HepG2 (cell line): ENCODE measurements around the gene ARHGAP33. TPM values are rescaled to one million over a fixed set of nuclear protein-coding genes. Genes with fewer than 3 reads are reported as not detected.

Source experiments
- CC2D1A ChIP-seq: sonication (generic); formaldehyde crosslinking; IDR thresholded peaks from 2 replicates; pipeline ENCODE4 v1.8.1; 2023; ENCODE audit warnings: mild to moderate bottlenecking, missing genetic modification reagents
- DNMT3B ChIP-seq: conservative IDR thresholded peaks from 2 replicates; pipeline ENCODE4 v1.6.1; 2016; ENCODE audit warnings: missing biosample characterization, control low read depth
- EED ChIP-seq: sonication (generic); formaldehyde crosslinking; IDR thresholded peaks from 2 replicates; pipeline ENCODE4 v1.5.0; 2020; ENCODE audit warnings: mild to moderate bottlenecking, missing genetic modification reagents
- ELK4 ChIP-seq: sonication (generic); formaldehyde crosslinking; IDR thresholded peaks from 2 replicates; pipeline ENCODE4 v1.9.0; 2021; ENCODE audit warnings: missing genetic modification reagents, borderline replicate concordance
- GPBP1L1 ChIP-seq: sonication (generic); formaldehyde crosslinking; IDR thresholded peaks from 2 replicates; pipeline ENCODE4 v1.5.0; 2020; ENCODE audit warnings: mild to moderate bottlenecking, missing genetic modification reagents
- JUN ChIP-seq: sonication (generic); formaldehyde crosslinking; IDR thresholded peaks from 2 replicates; pipeline ENCODE4 v1.4.0; 2020; ENCODE audit warnings: mild to moderate bottlenecking, missing genetic modification reagents
- KLF6 ChIP-seq: IDR thresholded peaks from 2 replicates; pipeline ENCODE4 v1.8.0; 2016; ENCODE audit warnings: missing biosample characterization, missing genetic modification reagents
- MEIS1 ChIP-seq: sonication (generic); formaldehyde crosslinking; IDR thresholded peaks from 2 replicates; pipeline ENCODE4 v1.9.0; 2021; ENCODE audit warnings: mild to moderate bottlenecking, missing genetic modification reagents, moderate library complexity, borderline replicate concordance
- NFATC3 ChIP-seq: sonication (generic); formaldehyde crosslinking; IDR thresholded peaks from 2 replicates; pipeline ENCODE4 v1.5.1; 2020; ENCODE audit warnings: mild to moderate bottlenecking, missing genetic modification reagents
- NPAS2 ChIP-seq: sonication (generic); formaldehyde crosslinking; IDR thresholded peaks from 2 replicates; pipeline ENCODE4 v1.8.0; 2022; ENCODE audit warnings: mild to moderate bottlenecking, missing genetic modification reagents, borderline replicate concordance
- RXRA ChIP-seq: sonication (generic); formaldehyde crosslinking; IDR thresholded peaks from 2 replicates; pipeline ENCODE4 v1.5.1; 2020; ENCODE audit warnings: missing genetic modification reagents
- SIX1 ChIP-seq: sonication (generic); formaldehyde crosslinking; IDR thresholded peaks from 2 replicates; pipeline ENCODE4 v1.4.0; 2020; ENCODE audit warnings: missing genetic modification reagents, borderline replicate concordance
- SNAPC4 ChIP-seq: sonication (generic); formaldehyde crosslinking; IDR thresholded peaks from 2 replicates; pipeline ENCODE4 v1.4.0; 2020; ENCODE audit warnings: mild to moderate bottlenecking, missing genetic modification reagents
- TCF7 ChIP-seq: sonication (generic); IDR thresholded peaks from 2 replicates; pipeline ENCODE4 v1.6.1; 2016; ENCODE audit warnings: antibody characterized with exemption, low read depth
- ZFP62 ChIP-seq: sonication (generic); formaldehyde crosslinking; IDR thresholded peaks from 2 replicates; pipeline ENCODE4 v1.4.0; 2020; ENCODE audit warnings: missing genetic modification reagents
- ZNF20 ChIP-seq: sonication (generic); formaldehyde crosslinking; IDR thresholded peaks from 2 replicates; pipeline ENCODE4 v1.4.0; 2020; ENCODE audit warnings: mild to moderate bottlenecking, moderate library complexity, missing genetic modification reagents
- ZNF232 ChIP-seq: sonication (generic); formaldehyde crosslinking; IDR thresholded peaks from 2 replicates; pipeline ENCODE4 v1.4.0; 2020; ENCODE audit warnings: missing genetic modification reagents, borderline replicate concordance
- ZNF292 ChIP-seq: sonication (generic); formaldehyde crosslinking; IDR thresholded peaks from 2 replicates; pipeline ENCODE4 v1.8.1; 2022; ENCODE audit warnings: mild to moderate bottlenecking, low read depth, missing genetic modification reagents, borderline replicate concordance
- ZNF547 ChIP-seq: sonication (generic); formaldehyde crosslinking; IDR thresholded peaks from 2 replicates; pipeline ENCODE4 v1.5.1; 2020; ENCODE audit warnings: mild to moderate bottlenecking, missing genetic modification reagents
- ZNF7 ChIP-seq: IDR thresholded peaks from 2 replicates; pipeline ENCODE4 v1.6.1; 2016; ENCODE audit warnings: missing biosample characterization, missing genetic modification reagents
- ZNF788 ChIP-seq: sonication (generic); formaldehyde crosslinking; IDR thresholded peaks from 2 replicates; pipeline ENCODE4 v1.5.0; 2020; ENCODE audit warnings: mild to moderate bottlenecking, missing genetic modification reagents, borderline replicate concordance
- polyA plus RNA-seq, 8 experiments: library from polyadenylated mRNA; depleted of rRNA in 3 of 8; stranded (reverse) in 7 of 8; unstranded in 1 of 8; fragments of >200 nt; fragmentation: Illumina TruSeq in 4 of 8; extraction: Trizol in 4 of 8; gene quantifications; 2 replicates each; pipeline versions ENCODE4 v1.2.1 to v1.2.3, GENCODE V29; 2011 to 2016; ENCODE audit warnings: low read depth in 4 of 8, missing spikeins in 1 of 8, mixed read lengths in 1 of 8; ENCODE audit not compliant: insufficient read depth in 1 of 8
- total RNA-seq, 5 experiments: library from RNA; depleted of rRNA; stranded (reverse); fragments of >200 nt; fragmentation: Illumina TruSeq; extraction: Trizol; gene quantifications; 2 replicates each; pipeline ENCODE4 v1.2.3, GENCODE V29; 2016; ENCODE audit warnings: low read depth in 1 of 5
- TF ChIP-seq, protein P1 (sequence below): sonication (generic); formaldehyde crosslinking; conservative IDR thresholded peaks from 2 replicates; pipeline ENCODE4 v1.5.0; 2020; ENCODE audit warnings: missing genetic modification reagents

Gene ARHGAP33
- total and polyA plus RNA-seq, 2 of the 13 experiments (the other 11 are each of a cell fraction or from before 2014, with no cell fraction given): 1.3 to 2.7 TPM

DNA sequence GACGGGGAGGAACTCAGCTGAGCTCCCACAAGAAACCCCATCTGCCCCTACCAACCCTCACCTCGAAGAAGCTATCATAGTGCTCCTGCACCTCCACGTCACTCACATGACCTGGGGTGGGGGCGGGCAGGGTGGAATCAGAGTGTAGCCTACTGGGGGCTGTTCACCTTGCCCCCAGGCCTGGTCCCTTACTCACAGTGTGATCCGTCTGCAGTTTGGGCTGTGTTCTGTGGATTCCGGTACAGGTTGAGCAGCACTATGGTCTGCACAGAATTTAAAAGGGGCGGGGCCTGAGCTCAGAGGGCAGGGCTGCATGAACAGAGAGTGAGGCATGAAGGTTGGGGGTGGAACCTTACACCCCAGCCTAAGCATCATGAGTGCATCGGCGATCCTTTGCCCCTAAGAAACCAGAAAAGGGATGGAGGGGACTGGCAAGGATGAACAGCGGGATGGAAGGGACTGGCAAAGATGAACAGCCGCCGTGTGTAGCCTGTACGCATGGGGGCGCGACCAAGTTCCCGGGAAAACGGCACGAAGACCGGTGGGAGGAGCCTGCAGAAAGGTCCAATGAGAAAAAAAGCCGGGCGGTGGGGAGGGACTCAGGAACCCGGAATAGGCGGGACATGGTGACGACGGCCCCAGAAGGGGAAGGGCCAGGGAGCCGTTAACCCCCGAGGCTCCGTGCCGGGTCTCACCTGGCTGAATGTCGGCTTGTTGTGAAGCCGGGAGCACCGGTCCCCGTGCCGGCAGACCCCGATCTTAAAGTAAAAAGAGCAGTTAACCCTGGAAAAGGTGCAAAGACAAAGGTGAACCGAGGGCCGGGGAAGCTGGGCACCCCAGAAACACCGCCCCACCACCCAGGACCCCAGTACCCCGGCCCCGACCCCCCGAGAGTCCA lies 30.7 kb upstream of the ARHGAP33 start (continued):
- TF ChIP-seq, protein P1, sequence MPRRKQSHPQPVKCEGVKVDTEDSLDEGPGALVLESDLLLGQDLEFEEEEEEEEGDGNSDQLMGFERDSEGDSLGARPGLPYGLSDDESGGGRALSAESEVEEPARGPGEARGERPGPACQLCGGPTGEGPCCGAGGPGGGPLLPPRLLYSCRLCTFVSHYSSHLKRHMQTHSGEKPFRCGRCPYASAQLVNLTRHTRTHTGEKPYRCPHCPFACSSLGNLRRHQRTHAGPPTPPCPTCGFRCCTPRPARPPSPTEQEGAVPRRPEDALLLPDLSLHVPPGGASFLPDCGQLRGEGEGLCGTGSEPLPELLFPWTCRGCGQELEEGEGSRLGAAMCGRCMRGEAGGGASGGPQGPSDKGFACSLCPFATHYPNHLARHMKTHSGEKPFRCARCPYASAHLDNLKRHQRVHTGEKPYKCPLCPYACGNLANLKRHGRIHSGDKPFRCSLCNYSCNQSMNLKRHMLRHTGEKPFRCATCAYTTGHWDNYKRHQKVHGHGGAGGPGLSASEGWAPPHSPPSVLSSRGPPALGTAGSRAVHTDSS (CRISPR knock-in tag): no peak
- TF ChIP-seq ZNF20 (CRISPR knock-in tag) (no peak), KLF6 (CRISPR knock-in tag) (no peak), ZNF232 (CRISPR knock-in tag) (no peak), TCF7 (no peak), ZNF547 (CRISPR knock-in tag) (no peak), NPAS2 (no peak), ZNF292 (CRISPR knock-in tag) (no peak), ZFP62 (CRISPR knock-in tag) (no peak), RXRA (CRISPR knock-in tag) (no peak), GPBP1L1 (CRISPR knock-in tag) (no peak), ELK4 (CRISPR knock-in tag) (no peak), DNMT3B (CRISPR knock-in tag) (no peak), ZNF788 (CRISPR knock-in tag) (peak; percentile 56; the same call in 1 of the 2 replicates), SNAPC4 (CRISPR knock-in tag) (no peak), JUN (CRISPR knock-in tag) (no peak), NFATC3 (CRISPR knock-in tag) (no peak), ZNF7 (CRISPR knock-in tag) (no peak), SIX1 (CRISPR knock-in tag) (no peak), CC2D1A (CRISPR knock-in tag) (no peak), MEIS1 (CRISPR knock-in tag) (no peak), EED (no peak)
